Measurements from ENCODE around the gene ARHGEF28.

The ARHGEF28 gene

DNA sequence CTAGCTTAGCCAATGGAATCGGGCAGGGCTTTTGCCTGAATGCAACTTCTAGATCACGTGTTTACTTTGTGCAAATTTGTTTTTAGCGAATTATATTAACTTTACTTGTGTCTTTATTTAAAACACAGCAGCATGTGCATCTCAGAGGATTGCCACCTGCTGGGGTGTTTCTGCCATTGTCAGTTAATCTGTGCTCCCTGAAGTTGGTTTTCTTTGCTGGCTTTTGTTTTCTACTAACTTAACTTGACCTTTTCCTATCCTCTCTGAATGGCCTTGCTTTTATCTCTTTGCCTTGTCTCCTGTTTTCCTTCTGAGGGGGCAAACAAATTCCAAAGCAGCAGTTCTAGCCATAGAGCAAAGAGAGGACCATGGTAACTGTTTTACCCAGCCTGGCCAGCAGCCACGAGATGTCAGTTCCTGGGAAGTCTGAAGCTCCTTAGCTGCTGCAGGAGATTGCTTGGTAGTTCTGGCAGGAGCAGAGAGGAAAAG, 67.6 kb downstream of the ARHGEF28 start:
- Histone ChIP-seq H3K27me3 (ENCODE audit: insufficient read depth, low read length, poor library complexity) (no peaks in the 10 kb centered on the region), H3K36me3 (ENCODE audit: insufficient read depth, low read length) (no peaks in the 10 kb centered on the region), H3K4me1 (ENCODE audit: insufficient read depth, low read length) (no peaks in the 10 kb centered on the region), H3K27ac (ENCODE audit: low read length) (no peak overlapping the region), H3K9me3 (ENCODE audit: insufficient read depth, low read length, severe bottlenecking) (no peaks in the 10 kb centered on the region), H3K9ac (ENCODE audit: low read depth, low read length) (no peak overlapping the region), H2AFZ (ENCODE audit: low read depth, low read length) (no peak overlapping the region), H4K20me1 (ENCODE audit: insufficient read depth, low read length) (no peaks in the 10 kb centered on the region), H3K4me3 (ENCODE audit: low read depth in 1 of 2, low read length in 2 of 2) (no peak overlapping the region), H3K79me2 (ENCODE audit: insufficient read depth, low read length) (no peaks in the 10 kb centered on the region), H3K4me2 (ENCODE audit: insufficient read depth, low read length) (no peak overlapping the region)
- no peak for DNase-seq
- ATAC-seq (ENCODE audit: insufficient read depth, low read depth), result no peak
- TF ChIP-seq EZH2 (IDR thresholded peaks at IDR 0.05; ENCODE audit: borderline replicate concordance, low read depth, low read length, severe bottlenecking), result no peak
- TF ChIP-seq, protein P1, sequence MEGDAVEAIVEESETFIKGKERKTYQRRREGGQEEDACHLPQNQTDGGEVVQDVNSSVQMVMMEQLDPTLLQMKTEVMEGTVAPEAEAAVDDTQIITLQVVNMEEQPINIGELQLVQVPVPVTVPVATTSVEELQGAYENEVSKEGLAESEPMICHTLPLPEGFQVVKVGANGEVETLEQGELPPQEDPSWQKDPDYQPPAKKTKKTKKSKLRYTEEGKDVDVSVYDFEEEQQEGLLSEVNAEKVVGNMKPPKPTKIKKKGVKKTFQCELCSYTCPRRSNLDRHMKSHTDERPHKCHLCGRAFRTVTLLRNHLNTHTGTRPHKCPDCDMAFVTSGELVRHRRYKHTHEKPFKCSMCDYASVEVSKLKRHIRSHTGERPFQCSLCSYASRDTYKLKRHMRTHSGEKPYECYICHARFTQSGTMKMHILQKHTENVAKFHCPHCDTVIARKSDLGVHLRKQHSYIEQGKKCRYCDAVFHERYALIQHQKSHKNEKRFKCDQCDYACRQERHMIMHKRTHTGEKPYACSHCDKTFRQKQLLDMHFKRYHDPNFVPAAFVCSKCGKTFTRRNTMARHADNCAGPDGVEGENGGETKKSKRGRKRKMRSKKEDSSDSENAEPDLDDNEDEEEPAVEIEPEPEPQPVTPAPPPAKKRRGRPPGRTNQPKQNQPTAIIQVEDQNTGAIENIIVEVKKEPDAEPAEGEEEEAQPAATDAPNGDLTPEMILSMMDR (IDR thresholded peaks at IDR 0.05; ENCODE audit: borderline replicate concordance, extremely low read depth, low read length, poor library complexity, severe bottlenecking), result peak; percentile 34

DNA sequence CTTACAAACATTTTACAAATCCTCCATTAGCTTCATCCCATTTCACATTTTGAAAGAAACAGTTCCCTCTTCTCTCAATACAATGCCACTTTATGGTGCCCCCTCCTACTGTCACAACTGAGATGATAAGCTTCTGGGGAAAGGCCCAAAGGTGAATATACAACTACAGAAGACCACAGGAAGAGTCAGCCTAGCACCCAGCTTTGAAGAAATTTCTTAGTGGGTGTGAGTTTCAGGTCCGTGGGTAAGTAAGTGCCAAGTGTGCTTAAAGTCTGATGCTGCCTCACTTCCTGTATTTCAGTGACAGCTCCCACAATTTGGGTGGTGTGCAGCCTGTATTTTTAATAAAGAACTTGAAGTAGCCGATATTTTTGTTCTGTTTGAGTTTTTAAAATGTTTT, 68.1 kb downstream of the ARHGEF28 start:
- TF ChIP-seq, protein P1 (IDR thresholded peaks at IDR 0.05; ENCODE audit: borderline replicate concordance, extremely low read depth, low read length, poor library complexity, severe bottlenecking), result no peak
- TF ChIP-seq EZH2 (IDR thresholded peaks at IDR 0.05; ENCODE audit: borderline replicate concordance, low read depth, low read length, severe bottlenecking), result no peak
- no peak overlapping the region for H3K27ac ChIP-seq (ENCODE audit: low read length)
- DNase-seq, result no peak
- no peak overlapping the region for H3K4me2 ChIP-seq (ENCODE audit: insufficient read depth, low read length)
- H3K4me3 ChIP-seq (ENCODE audit: low read depth in 1 of 2, low read length in 2 of 2), result no peak overlapping the region
- no peaks in the 10 kb centered on the region for H3K4me1 ChIP-seq (ENCODE audit: insufficient read depth, low read length)
- no peak overlapping the region for H3K9ac ChIP-seq (ENCODE audit: low read depth, low read length)
- H3K9me3 ChIP-seq (ENCODE audit: insufficient read depth, low read length, severe bottlenecking), result no peaks in the 10 kb centered on the region
- no peak overlapping the region for H2AFZ ChIP-seq (ENCODE audit: low read depth, low read length)
- H3K36me3 ChIP-seq (ENCODE audit: insufficient read depth, low read length), result no peaks in the 10 kb centered on the region
- no peaks in the 10 kb centered on the region for H3K27me3 ChIP-seq (ENCODE audit: insufficient read depth, low read length, poor library complexity)
- ATAC-seq (ENCODE audit: insufficient read depth, low read depth), result no peak
- no peaks in the 10 kb centered on the region for H4K20me1 ChIP-seq (ENCODE audit: insufficient read depth, low read length)
- H3K79me2 ChIP-seq (ENCODE audit: insufficient read depth, low read length), result no peaks in the 10 kb centered on the region

DNA sequence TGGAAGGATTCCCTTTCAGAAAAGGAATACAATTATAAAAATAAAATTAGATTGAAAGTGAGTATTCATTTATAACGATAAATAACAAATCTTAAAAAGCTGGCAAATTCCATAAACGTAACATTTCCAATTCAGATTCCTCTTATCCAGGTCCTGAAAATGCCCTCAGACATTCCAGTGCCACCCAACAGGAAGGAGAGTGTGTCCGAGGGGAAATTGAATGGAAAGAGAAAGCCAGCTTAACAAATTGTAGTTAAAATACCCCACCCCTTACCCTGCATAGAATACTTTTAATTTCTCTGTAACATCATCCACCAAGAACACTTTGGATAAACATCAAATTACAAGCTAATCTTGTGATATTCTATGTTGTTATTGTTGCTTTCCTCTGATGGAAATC, 72.0 kb downstream of the ARHGEF28 start:
- no peaks in the 10 kb centered on the region for H3K27me3 ChIP-seq (ENCODE audit: insufficient read depth, low read length, poor library complexity)
- no peaks in the 10 kb centered on the region for H3K79me2 ChIP-seq (ENCODE audit: insufficient read depth, low read length)
- no peak overlapping the region for H2AFZ ChIP-seq (ENCODE audit: low read depth, low read length)
- no peak overlapping the region for H3K4me3 ChIP-seq (ENCODE audit: low read depth in 1 of 2, low read length in 2 of 2)
- DNase-seq, result no peak
- no peak overlapping the region for H3K9ac ChIP-seq (ENCODE audit: low read depth, low read length)
- no peaks in the 10 kb centered on the region for H3K4me1 ChIP-seq (ENCODE audit: insufficient read depth, low read length)
- H3K9me3 ChIP-seq (ENCODE audit: insufficient read depth, low read length, severe bottlenecking), result no peaks in the 10 kb centered on the region
- H3K4me2 ChIP-seq (ENCODE audit: insufficient read depth, low read length), result no peak overlapping the region
- ATAC-seq (ENCODE audit: insufficient read depth, low read depth), result no peak
- H4K20me1 ChIP-seq (ENCODE audit: insufficient read depth, low read length), result no peaks in the 10 kb centered on the region
- H3K27ac ChIP-seq (ENCODE audit: low read length), result no peak overlapping the region
- H3K36me3 ChIP-seq (ENCODE audit: insufficient read depth, low read length), result no peaks in the 10 kb centered on the region
- TF ChIP-seq EZH2 (IDR thresholded peaks at IDR 0.05; ENCODE audit: borderline replicate concordance, low read depth, low read length, severe bottlenecking), result no peak
- TF ChIP-seq, protein P1 (IDR thresholded peaks at IDR 0.05; ENCODE audit: borderline replicate concordance, extremely low read depth, low read length, poor library complexity, severe bottlenecking), result no peak

DNA sequence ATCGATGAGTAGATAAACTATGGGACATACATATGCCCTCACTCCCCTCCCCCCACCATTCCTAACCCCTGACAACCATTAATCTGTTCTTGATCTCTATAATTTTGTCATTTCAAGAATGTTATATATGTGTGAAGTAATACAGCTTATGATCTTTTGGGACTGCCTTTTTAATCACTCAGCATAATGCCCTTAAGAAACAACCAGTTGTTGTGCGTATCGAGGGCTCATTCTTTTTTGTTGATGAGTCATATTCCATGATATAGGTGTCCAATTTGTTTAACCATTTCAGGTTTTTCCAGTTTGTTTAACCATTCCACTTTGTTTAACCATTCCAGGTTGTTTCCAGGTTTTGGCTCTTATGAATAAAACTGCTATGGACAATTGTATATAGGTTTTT, 75.6 kb downstream of the ARHGEF28 start:
- DNase-seq, result no peak
- H3K4me2 ChIP-seq (ENCODE audit: insufficient read depth, low read length), result no peak overlapping the region
- H3K27ac ChIP-seq (ENCODE audit: low read length), result no peak overlapping the region

More for the DNA sequence above, 75.6 kb downstream of the ARHGEF28 start:
- Histone ChIP-seq H3K4me1 (ENCODE audit: insufficient read depth, low read length) (no peaks in the 10 kb centered on the region), H3K79me2 (ENCODE audit: insufficient read depth, low read length) (no peaks in the 10 kb centered on the region), H4K20me1 (ENCODE audit: insufficient read depth, low read length) (no peaks in the 10 kb centered on the region), H3K9me3 (ENCODE audit: insufficient read depth, low read length, severe bottlenecking) (no peaks in the 10 kb centered on the region), H3K36me3 (ENCODE audit: insufficient read depth, low read length) (no peaks in the 10 kb centered on the region), H3K4me3 (ENCODE audit: low read depth in 1 of 2, low read length in 2 of 2) (no peak overlapping the region), H2AFZ (ENCODE audit: low read depth, low read length) (no peak overlapping the region), H3K27me3 (ENCODE audit: insufficient read depth, low read length, poor library complexity) (no peaks in the 10 kb centered on the region), H3K9ac (ENCODE audit: low read depth, low read length) (no peak overlapping the region)
- TF ChIP-seq, protein P1 (IDR thresholded peaks at IDR 0.05; ENCODE audit: borderline replicate concordance, extremely low read depth, low read length, poor library complexity, severe bottlenecking), result no peak
- TF ChIP-seq EZH2 (IDR thresholded peaks at IDR 0.05; ENCODE audit: borderline replicate concordance, low read depth, low read length, severe bottlenecking), result no peak
- no peak for ATAC-seq (ENCODE audit: insufficient read depth, low read depth)

All from DND-41 (cell line).